HepG2 (cell line): Measurements from ENCODE around the gene CYP2A6. TPM values are rescaled to one million over a fixed set of nuclear protein-coding genes. Genes with fewer than 3 reads are reported as not detected.
A peak's percentile ranks its signal among the peaks of the same experiment; 100 is the strongest.

Source experiments
- AGO2 ChIP-seq: fragments of 200-400 bp; formaldehyde crosslinking; optimal IDR thresholded peaks from 2 replicates; pipeline ENCODE3; 2017; ENCODE audit warnings: mild to moderate bottlenecking, low read depth, low read length, moderate library complexity
- MTA1 ChIP-seq: sonication (generic); formaldehyde crosslinking; IDR thresholded peaks from 2 replicates; pipeline ENCODE4 v1.4.0; 2020; ENCODE audit warnings: missing genetic modification reagents, mild to moderate bottlenecking, borderline replicate concordance
- MXI1 ChIP-seq: IDR thresholded peaks from 3 replicates; pipeline ENCODE4 v1.6.1; 2012; ENCODE audit warnings: low read depth, low read length, inconsistent platforms, borderline replicate concordance
- RFX3 ChIP-seq: IDR thresholded peaks from 2 replicates; pipeline ENCODE4 v1.6.1; 2016; ENCODE audit warnings: missing biosample characterization, missing genetic modification reagents
- RFXANK ChIP-seq: IDR thresholded peaks from 2 replicates; pipeline ENCODE4 v1.6.1; 2016
- SAP130 ChIP-seq: IDR thresholded peaks from 2 replicates; pipeline ENCODE4 v1.6.1; 2016; ENCODE audit warnings: low read depth
- SMC3 ChIP-seq: IDR thresholded peaks from 2 replicates; pipeline ENCODE4 v1.6.1; 2011; ENCODE audit warnings: low read length, improper control_type of control experiment
- XRCC5 ChIP-seq: fragments of 200-400 bp; formaldehyde crosslinking; optimal IDR thresholded peaks from 2 replicates; pipeline ENCODE3; 2017; ENCODE audit warnings: mild to moderate bottlenecking, low read length
- YY1 ChIP-seq: IDR thresholded peaks from 2 replicates; pipeline ENCODE4 v1.6.1; 2011; ENCODE audit warnings: low read length, low read depth, moderate library complexity, mild to moderate bottlenecking; ENCODE audit not compliant: insufficient read depth, insufficient replicate concordance
- ZBTB42 ChIP-seq: sonication (generic); formaldehyde crosslinking; IDR thresholded peaks from 2 replicates; pipeline ENCODE4 v1.5.0; 2020; ENCODE audit warnings: mild to moderate bottlenecking, missing genetic modification reagents
- ZNF331 ChIP-seq: sonication (generic); formaldehyde crosslinking; IDR thresholded peaks from 2 replicates; pipeline ENCODE4 v1.4.0; 2020; ENCODE audit warnings: missing genetic modification reagents
- polyA plus RNA-seq, 8 experiments: library from polyadenylated mRNA; depleted of rRNA in 3 of 8; stranded (reverse) in 7 of 8; unstranded in 1 of 8; fragments of >200 nt; fragmentation: Illumina TruSeq in 4 of 8; extraction: Trizol in 4 of 8; gene quantifications; 2 replicates each; pipeline versions ENCODE4 v1.2.1 to v1.2.3, GENCODE V29; 2011 to 2016; ENCODE audit warnings: low read depth in 4 of 8, missing spikeins in 1 of 8, mixed read lengths in 1 of 8; ENCODE audit not compliant: insufficient read depth in 1 of 8
- total RNA-seq, 5 experiments: library from RNA; depleted of rRNA; stranded (reverse); fragments of >200 nt; fragmentation: Illumina TruSeq; extraction: Trizol; gene quantifications; 2 replicates each; pipeline ENCODE4 v1.2.3, GENCODE V29; 2016; ENCODE audit warnings: low read depth in 1 of 5
- TF ChIP-seq, protein P1 (sequence below): sonication (generic); formaldehyde crosslinking; IDR thresholded peaks from 2 replicates; pipeline ENCODE4 v1.4.0; 2020; ENCODE audit warnings: missing genetic modification reagents
- TF ChIP-seq, protein P2 (sequence below): sonication (generic); formaldehyde crosslinking; IDR thresholded peaks from 2 replicates; pipeline ENCODE4 v1.8.1; 2023; ENCODE audit warnings: missing genetic modification reagents, mild to moderate bottlenecking, borderline replicate concordance
- TF ChIP-seq, protein P3 (sequence below), 2 experiments: sonication (generic) in 1 of 2; formaldehyde crosslinking in 1 of 2; IDR thresholded peaks; 2 replicates each; pipeline versions ENCODE4 v1.4.0 to v1.6.1; 2018 to 2020; ENCODE audit warnings: missing genetic modification reagents in 2 of 2, borderline replicate concordance in 1 of 2, low read depth in 1 of 2, mild to moderate bottlenecking in 1 of 2, missing biosample characterization in 1 of 2
- TF ChIP-seq, protein P4 (sequence below): sonication (generic); formaldehyde crosslinking; IDR thresholded peaks from 2 replicates; pipeline ENCODE4 v1.4.0; 2020; ENCODE audit warnings: missing genetic modification reagents

CYP2A6 gene
- total and polyA plus RNA-seq, 2 of the 13 experiments (the other 11 are each of a cell fraction or from before 2014, with no cell fraction given) = not detected

DNA sequence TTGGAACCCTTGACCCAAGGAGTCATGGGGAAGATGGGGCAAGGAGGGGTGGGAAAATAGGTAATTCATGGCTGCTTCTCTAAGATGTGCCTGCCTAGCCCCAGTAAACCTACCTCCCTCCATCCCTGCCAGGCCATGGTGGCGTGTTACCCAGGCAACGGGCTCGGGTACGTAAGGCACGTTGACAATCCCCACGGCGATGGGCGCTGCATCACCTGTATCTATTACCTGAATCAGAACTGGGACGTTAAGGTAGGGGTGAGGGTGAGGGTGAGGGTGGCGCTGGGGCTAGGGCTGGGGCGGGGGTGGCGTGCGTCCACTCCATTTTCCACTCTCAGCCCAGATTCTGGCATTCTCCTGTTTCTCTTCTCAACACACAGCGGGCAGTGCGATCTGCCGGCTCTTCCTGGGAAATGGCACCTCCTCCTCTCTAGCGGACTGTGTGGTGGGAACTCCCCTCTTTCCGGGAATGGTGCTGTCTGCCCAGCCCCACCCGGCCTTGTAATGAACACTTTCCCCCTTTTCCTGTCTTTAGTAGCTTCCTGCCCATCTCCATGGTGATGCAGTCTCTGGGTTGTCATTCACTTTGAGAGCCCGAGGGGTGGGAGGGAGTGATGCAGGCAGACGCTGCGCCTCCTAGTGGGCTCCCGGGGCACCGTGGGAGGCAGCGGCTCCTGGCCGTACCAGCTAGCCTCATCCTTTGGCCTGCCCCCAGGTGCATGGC, 43.7 kb downstream of the CYP2A6 start (continued):
- TF ChIP-seq, protein P1, sequence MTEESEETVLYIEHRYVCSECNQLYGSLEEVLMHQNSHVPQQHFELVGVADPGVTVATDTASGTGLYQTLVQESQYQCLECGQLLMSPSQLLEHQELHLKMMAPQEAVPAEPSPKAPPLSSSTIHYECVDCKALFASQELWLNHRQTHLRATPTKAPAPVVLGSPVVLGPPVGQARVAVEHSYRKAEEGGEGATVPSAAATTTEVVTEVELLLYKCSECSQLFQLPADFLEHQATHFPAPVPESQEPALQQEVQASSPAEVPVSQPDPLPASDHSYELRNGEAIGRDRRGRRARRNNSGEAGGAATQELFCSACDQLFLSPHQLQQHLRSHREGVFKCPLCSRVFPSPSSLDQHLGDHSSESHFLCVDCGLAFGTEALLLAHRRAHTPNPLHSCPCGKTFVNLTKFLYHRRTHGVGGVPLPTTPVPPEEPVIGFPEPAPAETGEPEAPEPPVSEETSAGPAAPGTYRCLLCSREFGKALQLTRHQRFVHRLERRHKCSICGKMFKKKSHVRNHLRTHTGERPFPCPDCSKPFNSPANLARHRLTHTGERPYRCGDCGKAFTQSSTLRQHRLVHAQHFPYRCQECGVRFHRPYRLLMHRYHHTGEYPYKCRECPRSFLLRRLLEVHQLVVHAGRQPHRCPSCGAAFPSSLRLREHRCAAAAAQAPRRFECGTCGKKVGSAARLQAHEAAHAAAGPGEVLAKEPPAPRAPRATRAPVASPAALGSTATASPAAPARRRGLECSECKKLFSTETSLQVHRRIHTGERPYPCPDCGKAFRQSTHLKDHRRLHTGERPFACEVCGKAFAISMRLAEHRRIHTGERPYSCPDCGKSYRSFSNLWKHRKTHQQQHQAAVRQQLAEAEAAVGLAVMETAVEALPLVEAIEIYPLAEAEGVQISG (CRISPR knock-in tag) = 0 out of 2 replicates have a peak, but pooled peaks have one; percentile 22
- TF ChIP-seq ZNF331 (CRISPR knock-in tag) (0 out of 2 replicates have a peak, but pooled peaks have one; percentile 23), MXI1 (0 out of 3 replicates have a peak, but pooled peaks have one; percentile 14), SMC3 (peak; percentile 32; the same call in 1 of the 2 replicates), SAP130 (peak; percentile 54), AGO2 (peak; percentile 68), XRCC5 (peak; percentile 92), YY1 (peak; percentile 21), RFX3 (no peak), RFXANK (CRISPR knock-in tag) (no peak), MTA1 (peak; percentile 39; the same call in 1 of the 2 replicates), ZBTB42 (CRISPR knock-in tag) (no peak)
- TF ChIP-seq, protein P2, sequence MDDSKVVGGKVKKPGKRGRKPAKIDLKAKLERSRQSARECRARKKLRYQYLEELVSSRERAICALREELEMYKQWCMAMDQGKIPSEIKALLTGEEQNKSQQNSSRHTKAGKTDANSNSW = no peak
- TF ChIP-seq, protein P3, sequence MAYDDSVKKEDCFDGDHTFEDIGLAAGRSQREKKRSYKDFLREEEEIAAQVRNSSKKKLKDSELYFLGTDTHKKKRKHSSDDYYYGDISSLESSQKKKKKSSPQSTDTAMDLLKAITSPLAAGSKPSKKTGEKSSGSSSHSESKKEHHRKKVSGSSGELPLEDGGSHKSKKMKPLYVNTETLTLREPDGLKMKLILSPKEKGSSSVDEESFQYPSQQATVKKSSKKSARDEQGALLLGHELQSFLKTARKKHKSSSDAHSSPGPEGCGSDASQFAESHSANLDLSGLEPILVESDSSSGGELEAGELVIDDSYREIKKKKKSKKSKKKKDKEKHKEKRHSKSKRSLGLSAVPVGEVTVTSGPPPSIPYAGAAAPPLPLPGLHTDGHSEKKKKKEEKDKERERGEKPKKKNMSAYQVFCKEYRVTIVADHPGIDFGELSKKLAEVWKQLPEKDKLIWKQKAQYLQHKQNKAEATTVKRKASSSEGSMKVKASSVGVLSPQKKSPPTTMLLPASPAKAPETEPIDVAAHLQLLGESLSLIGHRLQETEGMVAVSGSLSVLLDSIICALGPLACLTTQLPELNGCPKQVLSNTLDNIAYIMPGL (CRISPR knock-in tag; IDR thresholded peaks at IDR 0.05; ENCODE audit: borderline replicate concordance in 1 of 2, low read depth in 1 of 2) = peak; percentile 41 to 48; a peak in 1 of 4 replicates
- TF ChIP-seq, protein P4, sequence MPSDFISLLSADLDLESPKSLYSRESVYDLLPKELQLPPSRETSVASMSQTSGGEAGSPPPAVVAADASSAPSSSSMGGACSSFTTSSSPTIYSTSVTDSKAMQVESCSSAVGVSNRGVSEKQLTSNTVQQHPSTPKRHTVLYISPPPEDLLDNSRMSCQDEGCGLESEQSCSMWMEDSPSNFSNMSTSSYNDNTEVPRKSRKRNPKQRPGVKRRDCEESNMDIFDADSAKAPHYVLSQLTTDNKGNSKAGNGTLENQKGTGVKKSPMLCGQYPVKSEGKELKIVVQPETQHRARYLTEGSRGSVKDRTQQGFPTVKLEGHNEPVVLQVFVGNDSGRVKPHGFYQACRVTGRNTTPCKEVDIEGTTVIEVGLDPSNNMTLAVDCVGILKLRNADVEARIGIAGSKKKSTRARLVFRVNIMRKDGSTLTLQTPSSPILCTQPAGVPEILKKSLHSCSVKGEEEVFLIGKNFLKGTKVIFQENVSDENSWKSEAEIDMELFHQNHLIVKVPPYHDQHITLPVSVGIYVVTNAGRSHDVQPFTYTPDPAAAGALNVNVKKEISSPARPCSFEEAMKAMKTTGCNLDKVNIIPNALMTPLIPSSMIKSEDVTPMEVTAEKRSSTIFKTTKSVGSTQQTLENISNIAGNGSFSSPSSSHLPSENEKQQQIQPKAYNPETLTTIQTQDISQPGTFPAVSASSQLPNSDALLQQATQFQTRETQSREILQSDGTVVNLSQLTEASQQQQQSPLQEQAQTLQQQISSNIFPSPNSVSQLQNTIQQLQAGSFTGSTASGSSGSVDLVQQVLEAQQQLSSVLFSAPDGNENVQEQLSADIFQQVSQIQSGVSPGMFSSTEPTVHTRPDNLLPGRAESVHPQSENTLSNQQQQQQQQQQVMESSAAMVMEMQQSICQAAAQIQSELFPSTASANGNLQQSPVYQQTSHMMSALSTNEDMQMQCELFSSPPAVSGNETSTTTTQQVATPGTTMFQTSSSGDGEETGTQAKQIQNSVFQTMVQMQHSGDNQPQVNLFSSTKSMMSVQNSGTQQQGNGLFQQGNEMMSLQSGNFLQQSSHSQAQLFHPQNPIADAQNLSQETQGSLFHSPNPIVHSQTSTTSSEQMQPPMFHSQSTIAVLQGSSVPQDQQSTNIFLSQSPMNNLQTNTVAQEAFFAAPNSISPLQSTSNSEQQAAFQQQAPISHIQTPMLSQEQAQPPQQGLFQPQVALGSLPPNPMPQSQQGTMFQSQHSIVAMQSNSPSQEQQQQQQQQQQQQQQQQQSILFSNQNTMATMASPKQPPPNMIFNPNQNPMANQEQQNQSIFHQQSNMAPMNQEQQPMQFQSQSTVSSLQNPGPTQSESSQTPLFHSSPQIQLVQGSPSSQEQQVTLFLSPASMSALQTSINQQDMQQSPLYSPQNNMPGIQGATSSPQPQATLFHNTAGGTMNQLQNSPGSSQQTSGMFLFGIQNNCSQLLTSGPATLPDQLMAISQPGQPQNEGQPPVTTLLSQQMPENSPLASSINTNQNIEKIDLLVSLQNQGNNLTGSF = no peak
